K562 (cell line): ENCODE results near the gene CCDC71L. TPM values are rescaled to one million over a fixed set of nuclear protein-coding genes. Genes with fewer than 3 reads are reported as not detected.

ENCODE experiments used
- ERF ChIP-seq: fragments of 450-650 bp; formaldehyde crosslinking; IDR thresholded peaks from 2 replicates; pipeline ENCODE4 v1.4.0; 2020; ENCODE audit warnings: mild to moderate bottlenecking, mixed read lengths
- SRSF9 ChIP-seq: fragments of 200-400 bp; formaldehyde crosslinking; IDR thresholded peaks from 2 replicates; pipeline ENCODE4 v1.6.1; 2017; ENCODE audit warnings: low read depth, low read length, borderline replicate concordance
- ZBTB12 ChIP-seq: fragments of 250-450 bp; sonication (Bioruptor Pico); IDR thresholded peaks from 2 replicates; pipeline ENCODE4 v1.4.0; 2020
- ZNF133 ChIP-seq: fragments of 250-450 bp; sonication (Bioruptor Pico); IDR thresholded peaks from 2 replicates; pipeline ENCODE4 v1.4.0; 2020; ENCODE audit warnings: mild to moderate bottlenecking
- ZNF146 ChIP-seq: IDR thresholded peaks from one replicate; pipeline ENCODE4 v1.6.1; 2018; ENCODE audit warnings: missing compliant biosample characterization; ENCODE audit not compliant: unreplicated experiment
- ZNF511 ChIP-seq: sonication (generic); formaldehyde crosslinking; IDR thresholded peaks from 2 replicates; pipeline ENCODE4 v1.8.0; 2022; ENCODE audit warnings: mild to moderate bottlenecking, missing genetic modification reagents
- ZNF76 ChIP-seq: fragments of 250-450 bp; sonication (Bioruptor Pico); IDR thresholded peaks from 2 replicates; pipeline ENCODE4 v1.4.0; 2020; ENCODE audit warnings: mild to moderate bottlenecking, moderate library complexity, borderline replicate concordance
- ZNF766 ChIP-seq: fragments of 200-800 bp; sonication (Bioruptor generic); conservative IDR thresholded peaks from 2 replicates; pipeline ENCODE4 v1.6.1; 2016; ENCODE audit warnings: missing genetic modification characterization, missing compliant biosample characterization
- polyA plus RNA-seq, 8 experiments: library from polyadenylated mRNA; depleted of rRNA in 4 of 8; stranded (reverse) in 5 of 8; unstranded in 3 of 8; fragments of >200 nt; fragmentation: Nextera tagmentation in 2 of 8; fragmentation: Illumina TruSeq in 1 of 8; extraction: Ambion mirVana in 2 of 8; extraction: Trizol in 1 of 8; gene quantifications; 2 replicates each; pipeline versions ENCODE4 v1.2.1 to v1.2.3, GENCODE V29; 2011 to 2014; ENCODE audit warnings: inconsistent platforms in 1 of 8, missing spikeins in 1 of 8
- total RNA-seq, 7 experiments: library from RNA; depleted of rRNA in 6 of 7; stranded (reverse); fragments of >200 nt in 6 of 7; fragmentation: Illumina TruSeq in 2 of 7; extraction: Trizol in 2 of 7; gene quantifications; 2 replicates each; pipeline versions ENCODE4 v1.2.1 to v1.2.3, GENCODE V29; 2011 to 2021; ENCODE audit warnings: low replicate concordance in 1 of 7
- TF ChIP-seq, protein P1 (sequence below): fragments of 250-450 bp; sonication (Bioruptor Pico); IDR thresholded peaks from 2 replicates; pipeline ENCODE4 v1.8.0; 2021; ENCODE audit warnings: moderate library complexity, mild to moderate bottlenecking, inconsistent platforms

The CCDC71L gene
- total and polyA plus RNA-seq, 9 of the 15 experiments (the other 6 are each of a cell fraction or from before 2014, with no cell fraction given): 5.7 to 108 (median 25.4) TPM

DNA sequence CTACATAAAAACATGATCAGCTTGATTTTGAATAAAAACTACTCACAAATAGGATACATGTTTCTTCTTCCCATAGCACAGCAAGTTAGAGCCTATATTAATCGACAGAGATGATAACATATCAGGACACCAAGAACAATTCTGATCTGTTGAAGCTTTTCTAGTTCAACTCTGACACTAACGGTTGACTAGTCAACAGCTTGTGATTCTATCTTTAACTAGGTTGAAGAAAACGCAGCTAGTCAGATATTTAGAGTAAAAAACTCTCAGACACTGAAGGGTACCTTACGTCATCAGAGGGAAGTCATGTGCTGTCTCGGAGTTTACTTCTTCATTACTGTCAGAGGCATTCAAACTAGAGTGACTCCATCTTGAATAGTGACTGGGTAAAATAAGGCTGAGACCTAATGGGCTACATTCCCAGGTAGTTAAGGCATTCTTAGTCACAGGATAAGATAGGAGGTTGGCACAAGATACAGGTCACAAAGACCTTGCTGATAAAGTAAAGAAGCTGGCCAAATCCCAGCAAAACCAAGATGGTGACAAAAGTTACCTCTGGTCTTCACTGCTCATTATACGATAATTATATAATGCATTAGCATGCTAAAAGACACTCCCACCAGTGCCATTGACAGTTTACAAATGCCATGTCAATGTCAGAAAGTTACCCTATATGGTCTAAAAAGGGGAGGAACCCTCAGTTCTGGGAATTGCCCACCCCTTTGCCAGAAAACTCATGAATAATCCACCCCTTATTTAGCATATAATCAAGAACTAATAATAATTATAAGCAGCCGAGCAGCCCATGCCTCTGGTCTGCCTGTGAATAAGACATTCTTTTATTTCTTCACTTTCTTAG lies 21.3 kb downstream of the CCDC71L start (continued):
- TF ChIP-seq ZNF766 (CRISPR knock-in tag): peak; percentile 84
- peak; percentile 87; the same call in 1 of the 2 replicates for TF ChIP-seq ZNF76 (CRISPR knock-in tag)
- TF ChIP-seq ZNF133 (CRISPR knock-in tag): no peak
- TF ChIP-seq ZNF511 (CRISPR knock-in tag): no peak
- TF ChIP-seq ZNF146 (CRISPR knock-in tag): no peak
- TF ChIP-seq ERF (CRISPR knock-in tag): 0 out of 2 replicates have a peak, but pooled peaks have one; percentile 67
- TF ChIP-seq SRSF9: no peak
- TF ChIP-seq, protein P1, sequence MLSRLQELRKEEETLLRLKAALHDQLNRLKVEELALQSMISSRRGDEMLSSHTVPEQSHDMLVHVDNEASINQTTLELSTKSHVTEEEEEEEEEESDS (CRISPR knock-in tag): no peak
- no peak for TF ChIP-seq ZBTB12 (CRISPR knock-in tag)
